CD4-positive, alpha-beta T cell (primary cell): Measurements from ENCODE around the gene CHST10. TPM values are rescaled to one million over a fixed set of nuclear protein-coding genes. Genes with fewer than 3 reads are reported as not detected.

Experiments used
- ATAC-seq: fragments of 200-7000 bp; cut with Tn5 transposase; one replicate; pipeline ENCODE4 v1.10.0; 2022; ENCODE audit warnings: mild to moderate bottlenecking; ENCODE audit not compliant: poor library complexity
- CTCF ChIA-PET: fragments of 350-600 bp; sonication (Branson Sonifier 250); formaldehyde crosslinking; loops from one replicate; lab custom pipeline; 2021; ENCODE audit warnings: antibody characterized with exemption, inconsistent platforms; lab: Charles Lee
- POLR2A ChIA-PET: fragments of 350-600 bp; sonication (Branson Sonifier 250); formaldehyde crosslinking; loops from one replicate; lab custom pipeline; 2021; ENCODE audit warnings: antibody characterized with exemption, inconsistent platforms; lab: Charles Lee
- DNase-seq, 14 experiments: peaks; one replicate each; pipeline ENCODE4 v3.0.0-alpha.2; 2013 to 2020; ENCODE audit warnings: mixed read lengths in 2 of 14
- H3K27ac ChIP-seq, 2 donors: one replicate each; pipeline versions ENCODE4 v1.5.1 to v1.7.0; 2013; ENCODE audit warnings: low read length in 2 of 2, low read depth in 1 of 2, mild to moderate bottlenecking in 1 of 2
- H3K27me3 ChIP-seq, 2 experiments: 1 replicate in 1 of 2; 2 replicates in 1 of 2; pipeline versions ENCODE4 v1.6.1 to v1.7.0; 2013; ENCODE audit warnings: low read length in 2 of 2, control low read depth in 1 of 2, mild to moderate bottlenecking in 1 of 2, moderate library complexity in 1 of 2; ENCODE audit not compliant: insufficient read depth in 2 of 2, control insufficient read depth in 1 of 2
- H3K36me3 ChIP-seq: one replicate; pipeline ENCODE4 v1.6.1; 2013; ENCODE audit warnings: low read length, control low read depth; ENCODE audit not compliant: insufficient read depth
- H3K4me1 ChIP-seq: one replicate; pipeline ENCODE4 v1.6.1; 2013; ENCODE audit warnings: low read length, control low read depth; ENCODE audit not compliant: insufficient read depth
- H3K4me3 ChIP-seq: one replicate; pipeline ENCODE4 v1.5.1; 2013; ENCODE audit warnings: mild to moderate bottlenecking, low read length, moderate library complexity
- H3K9me3 ChIP-seq, 2 experiments: 1 replicate in 1 of 2; 2 replicates in 1 of 2; pipeline versions ENCODE4 v1.6.1 to v1.7.0; 2013; ENCODE audit warnings: low read length in 2 of 2, mild to moderate bottlenecking in 2 of 2, control low read depth in 1 of 2, moderate library complexity in 1 of 2; ENCODE audit not compliant: control insufficient read depth in 1 of 2, insufficient read depth in 1 of 2
- H3K27ac Mint-ChIP-seq: one replicate; pipeline ENCODE4 v1.8.0; 2020; ENCODE audit warnings: mixed read lengths
- H3K27me3 Mint-ChIP-seq: one replicate; pipeline ENCODE4 v1.8.0; 2021; ENCODE audit warnings: mixed read lengths
- H3K36me3 Mint-ChIP-seq: one replicate; pipeline ENCODE4 v1.8.0; 2021; ENCODE audit warnings: low read depth, mixed read lengths
- H3K4me1 Mint-ChIP-seq: one replicate; pipeline ENCODE4 v1.8.0; 2021; ENCODE audit warnings: low read depth, mixed read lengths
- H3K4me3 Mint-ChIP-seq: one replicate; pipeline ENCODE4 v1.8.0; 2020; ENCODE audit warnings: mild to moderate bottlenecking, mixed read lengths
- H3K9me3 Mint-ChIP-seq: one replicate; pipeline ENCODE4 v1.8.0; 2020; ENCODE audit warnings: mixed read lengths
- intact Hi-C, 2 experiments: fragments of 100-400 bp; cut with DNase I in 1 of 2; cut with micrococcal nuclease in 1 of 2; formaldehyde crosslinking; loops; one replicate each; pipeline versions ENCODE4 v1.15.1 to v1.9.0; 2023 to 2025; cut with DNase I, micrococcal nuclease
- total RNA-seq, 174 experiments: library from RNA in 2 of 174; stranded (reverse) in 2 of 174; gene quantifications; one replicate each; pipeline ENCODE4 v1.2.3 and lab custom pipeline; 2021 to 2026
- TF ChIP-seq, protein P1 (sequence below): fragments of 200-600 bp; IDR thresholded peaks from one replicate; pipeline ENCODE4 v1.8.0; 2022; ENCODE audit warnings: antibody characterized with exemption, mild to moderate bottlenecking

CHST10 gene
- total RNA-seq, 2 experiments from 2014 or later = 1.5 to 1.9 TPM

DNA sequence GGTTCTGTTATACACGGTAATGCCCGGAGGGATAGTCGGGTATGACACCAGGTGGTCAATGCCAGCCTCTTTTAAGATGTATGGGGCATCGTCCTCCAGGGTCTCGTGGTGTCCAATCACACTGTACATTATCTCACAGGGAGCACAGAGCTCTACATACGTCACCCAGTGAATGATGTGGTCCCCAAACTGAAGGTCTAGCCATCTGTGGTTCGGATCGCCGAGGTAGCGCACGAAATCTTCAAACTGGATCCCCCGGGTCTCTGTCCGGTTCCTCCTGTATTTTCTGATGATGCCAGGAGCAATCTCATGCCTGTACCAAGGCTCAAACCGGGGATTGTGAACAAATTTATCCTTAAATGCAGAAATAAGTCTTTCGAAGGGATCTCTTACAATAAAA, 24.1 kb downstream of the CHST10 start:
- ChIA-PET CTCF (no interaction called here), POLR2A (no interaction called here)
- DNase-seq = no peak
- no peak overlapping the region for H3K27ac ChIP-seq
- H3K36me3 Mint-ChIP-seq = no peaks in the 10 kb centered on the region
- H3K9me3 ChIP-seq = no peaks in the 10 kb centered on the region
- ATAC-seq = no peak
- TF ChIP-seq, protein P1, sequence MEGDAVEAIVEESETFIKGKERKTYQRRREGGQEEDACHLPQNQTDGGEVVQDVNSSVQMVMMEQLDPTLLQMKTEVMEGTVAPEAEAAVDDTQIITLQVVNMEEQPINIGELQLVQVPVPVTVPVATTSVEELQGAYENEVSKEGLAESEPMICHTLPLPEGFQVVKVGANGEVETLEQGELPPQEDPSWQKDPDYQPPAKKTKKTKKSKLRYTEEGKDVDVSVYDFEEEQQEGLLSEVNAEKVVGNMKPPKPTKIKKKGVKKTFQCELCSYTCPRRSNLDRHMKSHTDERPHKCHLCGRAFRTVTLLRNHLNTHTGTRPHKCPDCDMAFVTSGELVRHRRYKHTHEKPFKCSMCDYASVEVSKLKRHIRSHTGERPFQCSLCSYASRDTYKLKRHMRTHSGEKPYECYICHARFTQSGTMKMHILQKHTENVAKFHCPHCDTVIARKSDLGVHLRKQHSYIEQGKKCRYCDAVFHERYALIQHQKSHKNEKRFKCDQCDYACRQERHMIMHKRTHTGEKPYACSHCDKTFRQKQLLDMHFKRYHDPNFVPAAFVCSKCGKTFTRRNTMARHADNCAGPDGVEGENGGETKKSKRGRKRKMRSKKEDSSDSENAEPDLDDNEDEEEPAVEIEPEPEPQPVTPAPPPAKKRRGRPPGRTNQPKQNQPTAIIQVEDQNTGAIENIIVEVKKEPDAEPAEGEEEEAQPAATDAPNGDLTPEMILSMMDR = no peak
- H3K36me3 ChIP-seq = no peaks in the 10 kb centered on the region
- H3K4me3 Mint-ChIP-seq = no peak overlapping the region
- H3K27ac Mint-ChIP-seq = no peak overlapping the region
- intact Hi-C loops = no loop called here
- H3K4me1 Mint-ChIP-seq = no peaks in the 10 kb centered on the region
- H3K27me3 Mint-ChIP-seq = no peaks in the 10 kb centered on the region
- H3K9me3 Mint-ChIP-seq = no peaks in the 10 kb centered on the region
- H3K4me3 ChIP-seq = no peak overlapping the region
- H3K4me1 ChIP-seq = no peaks in the 10 kb centered on the region
- no peaks in the 10 kb centered on the region for H3K27me3 ChIP-seq

DNA sequence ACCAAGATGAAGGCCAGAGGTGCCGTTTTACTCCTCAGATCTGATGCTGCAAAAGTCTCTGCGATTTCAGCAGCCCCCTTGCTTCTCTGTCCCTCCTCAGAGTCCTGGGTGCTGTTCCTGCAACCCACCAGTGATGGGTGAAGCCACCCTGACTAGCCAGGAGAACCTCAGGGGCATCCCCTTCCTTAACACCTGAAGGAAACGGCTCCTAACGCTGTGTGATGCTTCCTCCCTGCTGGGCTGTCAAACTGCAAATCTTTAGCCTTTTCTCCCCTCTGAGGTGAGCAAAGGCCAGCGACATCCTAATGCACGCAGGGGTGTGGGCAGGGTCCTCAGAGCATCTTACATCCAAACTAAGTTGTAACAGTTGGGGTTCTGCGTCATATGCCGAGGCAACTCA, 24.8 kb downstream of the CHST10 start:
- H3K36me3 Mint-ChIP-seq = no peaks in the 10 kb centered on the region
- intact Hi-C loops = no loop called here
- ATAC-seq (no peak), DNase-seq (no peak)
- TF ChIP-seq, protein P1 = no peak
- H3K4me1 Mint-ChIP-seq = no peaks in the 10 kb centered on the region
- H3K27me3 ChIP-seq = no peaks in the 10 kb centered on the region
- no peak overlapping the region for H3K27ac ChIP-seq
- H3K4me3 ChIP-seq = no peak overlapping the region
- H3K27ac Mint-ChIP-seq = no peak overlapping the region
- no peaks in the 10 kb centered on the region for H3K4me1 ChIP-seq
- no peak overlapping the region for H3K4me3 Mint-ChIP-seq
- H3K9me3 Mint-ChIP-seq = no peaks in the 10 kb centered on the region
- no peaks in the 10 kb centered on the region for H3K27me3 Mint-ChIP-seq
- no peaks in the 10 kb centered on the region for H3K9me3 ChIP-seq
- ChIA-PET CTCF (no interaction called here), POLR2A (no interaction called here)
- H3K36me3 ChIP-seq = no peaks in the 10 kb centered on the region

DNA sequence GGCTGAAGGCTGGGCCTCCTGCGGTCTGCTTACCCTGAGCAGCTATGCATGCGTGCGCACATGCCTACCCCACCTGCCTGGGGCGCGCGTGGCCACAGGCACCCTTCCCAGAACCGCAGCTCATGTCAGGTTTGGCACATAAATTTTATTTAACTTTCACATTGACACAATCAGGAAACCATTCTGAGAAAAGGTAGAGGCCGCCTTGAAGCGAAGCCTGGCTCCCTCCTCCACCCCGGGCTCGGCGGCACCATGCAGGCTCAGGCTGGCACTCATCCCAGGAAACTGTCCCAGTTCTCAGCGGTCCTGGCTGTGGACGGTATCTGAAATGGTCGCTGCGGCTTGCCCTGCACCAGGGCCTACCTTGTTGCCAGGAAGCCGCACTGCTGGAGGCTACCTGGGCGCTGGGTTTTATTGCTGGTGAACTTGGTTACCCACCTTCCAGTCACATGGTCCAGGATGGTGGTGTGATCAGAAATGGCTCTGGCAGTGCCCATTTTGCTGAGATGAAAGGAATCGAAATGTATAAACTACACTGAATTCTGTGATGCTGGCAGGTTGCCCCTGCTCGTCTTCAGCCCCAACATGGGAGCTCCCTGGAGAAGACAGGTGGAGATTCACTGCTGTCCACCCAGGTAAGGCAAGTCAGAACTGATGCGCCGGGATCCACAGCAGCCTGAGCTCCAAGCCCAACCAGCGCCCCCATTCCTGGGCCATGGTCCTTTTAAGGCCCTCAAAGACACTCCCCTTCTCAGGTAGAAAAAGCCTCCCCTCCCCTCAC, 25.5 kb downstream of the CHST10 start:
- Histone ChIP-seq H3K4me3 (no peak overlapping the region), H3K36me3 (no peaks in the 10 kb centered on the region), H3K27me3 (no peaks in the 10 kb centered on the region), H3K9me3 (no peaks in the 10 kb centered on the region), H3K27ac (no peak overlapping the region), H3K4me1 (no peaks in the 10 kb centered on the region)
- ChIA-PET POLR2A (no interaction called here), CTCF (no interaction called here)
- H3K4me3 Mint-ChIP-seq = no peak overlapping the region
- H3K36me3 Mint-ChIP-seq = no peaks in the 10 kb centered on the region
- TF ChIP-seq, protein P1 = no peak
- no peaks in the 10 kb centered on the region for H3K4me1 Mint-ChIP-seq
- intact Hi-C loops = no loop called here
- ATAC-seq (no peak), DNase-seq (no peak)
- no peak overlapping the region for H3K27ac Mint-ChIP-seq
- H3K27me3 Mint-ChIP-seq = no peaks in the 10 kb centered on the region
- no peaks in the 10 kb centered on the region for H3K9me3 Mint-ChIP-seq
